ENCODE results near the gene PRSS57. TPM values are rescaled to one million over a fixed set of nuclear protein-coding genes. Genes with fewer than 3 reads are reported as not detected.

PRSS57 gene
- total and polyA plus RNA-seq, 2 of the 13 experiments (the other 11 are each of a cell fraction or from before 2014, with no cell fraction given) = 0.12 TPM; not detected in 1

DNA sequence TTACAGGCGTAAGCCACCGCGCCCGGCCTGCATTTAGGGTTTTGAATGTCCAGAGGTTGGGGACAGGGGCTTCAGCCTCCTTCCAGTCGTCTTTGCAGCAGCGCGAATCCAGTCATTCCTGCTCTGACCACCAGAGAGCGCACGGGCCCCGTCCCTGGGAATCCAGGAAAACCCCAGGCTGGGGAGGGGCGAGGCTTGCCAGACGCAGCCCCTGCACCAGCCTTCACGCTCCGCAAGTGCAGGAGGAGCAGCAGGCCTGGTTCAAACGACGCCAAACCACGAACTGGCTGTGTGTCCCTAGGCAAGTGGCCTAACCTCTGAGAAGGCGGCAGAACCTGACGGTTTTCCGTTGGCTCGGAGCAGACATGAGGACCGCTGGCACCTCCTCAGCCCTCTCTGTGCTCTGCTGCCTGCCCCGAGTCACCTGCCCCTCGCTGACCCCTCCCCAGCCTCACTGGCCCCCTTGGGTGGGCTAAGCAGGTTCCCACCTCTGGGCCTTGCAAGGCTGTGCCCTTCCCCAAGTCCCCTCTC lies 30.3 kb downstream of the PRSS57 start (continued):
- no peak for TF ChIP-seq SOX6 (IDR thresholded peaks at IDR 0.05)
- peak; percentile 50; the same call in 1 of the 2 replicates for TF ChIP-seq SOX6 (CRISPR knock-in tag; IDR thresholded peaks at IDR 0.05)
- TF ChIP-seq MIER3 (CRISPR knock-in tag; IDR thresholded peaks at IDR 0.05; ENCODE audit: borderline replicate concordance) = 0 out of 2 replicates have a peak, but pooled peaks have one; percentile 67
- TF ChIP-seq, protein P1, sequence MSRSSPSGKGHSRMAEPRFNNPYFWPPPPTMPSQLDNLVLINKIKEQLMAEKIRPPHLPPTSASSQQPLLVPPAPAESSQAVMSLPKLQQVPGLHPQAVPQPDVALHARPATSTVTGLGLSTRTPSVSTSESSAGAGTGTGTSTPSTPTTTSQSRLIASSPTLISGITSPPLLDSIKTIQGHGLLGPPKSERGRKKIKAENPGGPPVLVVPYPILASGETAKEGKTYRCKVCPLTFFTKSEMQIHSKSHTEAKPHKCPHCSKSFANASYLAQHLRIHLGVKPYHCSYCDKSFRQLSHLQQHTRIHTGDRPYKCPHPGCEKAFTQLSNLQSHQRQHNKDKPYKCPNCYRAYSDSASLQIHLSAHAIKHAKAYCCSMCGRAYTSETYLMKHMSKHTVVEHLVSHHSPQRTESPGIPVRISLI (CRISPR knock-in tag; IDR thresholded peaks at IDR 0.05; ENCODE audit: borderline replicate concordance) = peak; percentile 63; the same call in 1 of the 2 replicates
- TF ChIP-seq SPEN (CRISPR knock-in tag; IDR thresholded peaks at IDR 0.05; ENCODE audit: low read depth) = peak; percentile 72; the same call in 1 of the 2 replicates
- TF ChIP-seq XBP1 (CRISPR knock-in tag; IDR thresholded peaks at IDR 0.05) = no peak
- no peak for TF ChIP-seq FOSL1 (CRISPR knock-in tag; IDR thresholded peaks at IDR 0.05; ENCODE audit: borderline replicate concordance)
- TF ChIP-seq KAT8 (CRISPR knock-in tag; IDR thresholded peaks at IDR 0.05) = peak; percentile 73
- TF ChIP-seq NCOA5 (CRISPR knock-in tag; IDR thresholded peaks at IDR 0.05) = no peak
- TF ChIP-seq AGO1 (IDR thresholded peaks at IDR 0.05; ENCODE audit: low read depth, low read length, poor library complexity, severe bottlenecking) = peak; percentile 69
- no peak for TF ChIP-seq ARNT2 (CRISPR knock-in tag; IDR thresholded peaks at IDR 0.05; ENCODE audit: low read depth)
- TF ChIP-seq, protein P2, sequence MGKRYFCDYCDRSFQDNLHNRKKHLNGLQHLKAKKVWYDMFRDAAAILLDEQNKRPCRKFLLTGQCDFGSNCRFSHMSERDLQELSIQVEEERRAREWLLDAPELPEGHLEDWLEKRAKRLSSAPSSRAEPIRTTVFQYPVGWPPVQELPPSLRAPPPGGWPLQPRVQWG (CRISPR knock-in tag; IDR thresholded peaks at IDR 0.05; ENCODE audit: borderline replicate concordance, low read depth) = no peak
- no peak for TF ChIP-seq TCF7 (IDR thresholded peaks at IDR 0.05; ENCODE audit: low read depth)
- TF ChIP-seq, protein P3, sequence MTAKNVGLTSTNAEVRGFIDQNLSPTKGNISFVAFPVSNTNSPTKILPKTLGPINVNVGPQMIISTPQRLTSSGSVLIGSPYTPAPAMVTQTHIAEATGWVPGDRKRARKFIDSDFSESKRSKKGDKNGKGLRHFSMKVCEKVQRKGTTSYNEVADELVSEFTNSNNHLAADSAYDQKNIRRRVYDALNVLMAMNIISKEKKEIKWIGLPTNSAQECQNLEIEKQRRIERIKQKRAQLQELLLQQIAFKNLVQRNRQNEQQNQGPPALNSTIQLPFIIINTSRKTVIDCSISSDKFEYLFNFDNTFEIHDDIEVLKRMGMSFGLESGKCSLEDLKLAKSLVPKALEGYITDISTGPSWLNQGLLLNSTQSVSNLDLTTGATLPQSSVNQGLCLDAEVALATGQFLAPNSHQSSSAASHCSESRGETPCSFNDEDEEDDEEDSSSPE (CRISPR knock-in tag; IDR thresholded peaks at IDR 0.05) = peak; percentile 81
- peak; percentile 51; the same call in 1 of the 2 replicates for TF ChIP-seq NKX3-1 (CRISPR knock-in tag; IDR thresholded peaks at IDR 0.05)
- peak; percentile 31; the same call in 1 of the 2 replicates for TF ChIP-seq NCOA2 (CRISPR knock-in tag; IDR thresholded peaks at IDR 0.05)
- peak; percentile 95 for TF ChIP-seq ZNF83 (CRISPR knock-in tag; IDR thresholded peaks at IDR 0.05; ENCODE audit: borderline replicate concordance)
- TF ChIP-seq ZNF616 (CRISPR knock-in tag; IDR thresholded peaks at IDR 0.05; ENCODE audit: low read depth) = 0 out of 2 replicates have a peak, but pooled peaks have one; percentile 46
- TF ChIP-seq PAWR (CRISPR knock-in tag; IDR thresholded peaks at IDR 0.05; ENCODE audit: borderline replicate concordance) = no peak
- peak; percentile 60; the same call in 1 of the 2 replicates for TF ChIP-seq ZSCAN31 (CRISPR knock-in tag; IDR thresholded peaks at IDR 0.05; ENCODE audit: low read depth)
- TF ChIP-seq, protein P4, sequence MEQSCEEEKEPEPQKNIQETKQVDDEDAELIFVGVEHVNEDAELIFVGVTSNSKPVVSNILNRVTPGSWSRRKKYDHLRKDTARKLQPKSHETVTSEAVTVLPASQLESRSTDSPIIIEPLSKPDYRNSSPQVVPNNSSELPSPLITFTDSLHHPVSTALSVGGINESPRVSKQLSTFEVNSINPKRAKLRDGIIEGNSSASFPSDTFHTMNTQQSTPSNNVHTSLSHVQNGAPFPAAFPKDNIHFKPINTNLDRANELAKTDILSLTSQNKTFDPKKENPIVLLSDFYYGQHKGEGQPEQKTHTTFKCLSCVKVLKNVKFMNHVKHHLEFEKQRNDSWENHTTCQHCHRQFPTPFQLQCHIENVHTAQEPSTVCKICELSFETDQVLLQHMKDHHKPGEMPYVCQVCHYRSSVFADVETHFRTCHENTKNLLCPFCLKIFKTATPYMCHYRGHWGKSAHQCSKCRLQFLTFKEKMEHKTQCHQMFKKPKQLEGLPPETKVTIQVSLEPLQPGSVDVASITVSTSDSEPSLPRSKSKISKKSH (CRISPR knock-in tag; IDR thresholded peaks at IDR 0.05; ENCODE audit: borderline replicate concordance) = peak; percentile 82; the same call in 1 of the 2 replicates
- TF ChIP-seq HDAC2 (CRISPR knock-in tag; IDR thresholded peaks at IDR 0.05) = peak; percentile 75
- peak; percentile 74 for TF ChIP-seq GATAD1 (CRISPR knock-in tag; IDR thresholded peaks at IDR 0.05)
- TF ChIP-seq ZNF839 (CRISPR knock-in tag; IDR thresholded peaks at IDR 0.05; ENCODE audit: borderline replicate concordance) = no peak
- peak; percentile 47; the same call in 1 of the 2 replicates for TF ChIP-seq ZNF274 (CRISPR knock-in tag; IDR thresholded peaks at IDR 0.05)
- TF ChIP-seq ZNF263 (CRISPR knock-in tag; IDR thresholded peaks at IDR 0.05) = 0 out of 2 replicates have a peak, but pooled peaks have one; percentile 47

Measured in HepG2 (cell line).